ENCODE data around the gene ACKR3. TPM values are rescaled to one million over a fixed set of nuclear protein-coding genes. Genes with fewer than 3 reads are reported as not detected.

Gene ACKR3
- total RNA-seq, 6 experiments from 2014 or later, result 0.66 to 57.0 (median 4.7) TPM

DNA sequence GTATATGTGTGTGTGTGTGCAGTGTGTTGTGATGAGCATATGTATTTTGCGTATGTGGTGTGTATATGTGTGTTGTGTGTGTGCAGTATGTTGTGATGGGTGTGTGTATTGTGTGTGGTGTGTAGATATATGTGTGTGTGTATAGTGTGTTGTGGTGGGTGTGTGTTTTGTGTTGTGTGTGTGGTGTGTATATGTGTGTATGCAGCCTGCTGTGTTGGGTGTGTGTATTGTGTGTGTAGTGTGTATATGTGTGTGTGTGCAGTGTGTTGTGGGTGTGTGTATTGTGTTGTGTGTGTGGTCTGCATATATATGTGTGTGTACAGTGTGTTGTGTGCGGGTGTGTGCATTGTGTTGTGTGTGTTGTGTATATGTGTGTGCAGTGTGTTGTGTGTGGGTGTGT is 23.9 kb downstream of the ACKR3 start:
- H3K36me3 ChIP-seq, result no peaks in the 10 kb centered on the region
- intact Hi-C loops (cut with DNase I), result no loop called here
- no peaks in the 10 kb centered on the region for H3K27me3 ChIP-seq
- WGBS (ENCODE audit: insufficient coverage, low coverage, low lambda C conversion rate, missing lambda C conversion rate), result 94% methylated on average over 2 of the region's 2 CpGs
- no peak overlapping the region for H3K27ac ChIP-seq
- ATAC-seq (no peak), DNase-seq (no peak)
- no peak for TF ChIP-seq POLR2A (IDR thresholded peaks at IDR 0.05)
- TF ChIP-seq, protein P1, sequence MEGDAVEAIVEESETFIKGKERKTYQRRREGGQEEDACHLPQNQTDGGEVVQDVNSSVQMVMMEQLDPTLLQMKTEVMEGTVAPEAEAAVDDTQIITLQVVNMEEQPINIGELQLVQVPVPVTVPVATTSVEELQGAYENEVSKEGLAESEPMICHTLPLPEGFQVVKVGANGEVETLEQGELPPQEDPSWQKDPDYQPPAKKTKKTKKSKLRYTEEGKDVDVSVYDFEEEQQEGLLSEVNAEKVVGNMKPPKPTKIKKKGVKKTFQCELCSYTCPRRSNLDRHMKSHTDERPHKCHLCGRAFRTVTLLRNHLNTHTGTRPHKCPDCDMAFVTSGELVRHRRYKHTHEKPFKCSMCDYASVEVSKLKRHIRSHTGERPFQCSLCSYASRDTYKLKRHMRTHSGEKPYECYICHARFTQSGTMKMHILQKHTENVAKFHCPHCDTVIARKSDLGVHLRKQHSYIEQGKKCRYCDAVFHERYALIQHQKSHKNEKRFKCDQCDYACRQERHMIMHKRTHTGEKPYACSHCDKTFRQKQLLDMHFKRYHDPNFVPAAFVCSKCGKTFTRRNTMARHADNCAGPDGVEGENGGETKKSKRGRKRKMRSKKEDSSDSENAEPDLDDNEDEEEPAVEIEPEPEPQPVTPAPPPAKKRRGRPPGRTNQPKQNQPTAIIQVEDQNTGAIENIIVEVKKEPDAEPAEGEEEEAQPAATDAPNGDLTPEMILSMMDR (IDR thresholded peaks at IDR 0.05), result no peak
- H3K4me1 ChIP-seq, result no peaks in the 10 kb centered on the region
- H3K9me3 ChIP-seq, result peaks cover 0 to 5% (median 0%) of the 10 kb centered on the region in 4 donors
- H3K4me3 ChIP-seq, result no peak overlapping the region

DNA sequence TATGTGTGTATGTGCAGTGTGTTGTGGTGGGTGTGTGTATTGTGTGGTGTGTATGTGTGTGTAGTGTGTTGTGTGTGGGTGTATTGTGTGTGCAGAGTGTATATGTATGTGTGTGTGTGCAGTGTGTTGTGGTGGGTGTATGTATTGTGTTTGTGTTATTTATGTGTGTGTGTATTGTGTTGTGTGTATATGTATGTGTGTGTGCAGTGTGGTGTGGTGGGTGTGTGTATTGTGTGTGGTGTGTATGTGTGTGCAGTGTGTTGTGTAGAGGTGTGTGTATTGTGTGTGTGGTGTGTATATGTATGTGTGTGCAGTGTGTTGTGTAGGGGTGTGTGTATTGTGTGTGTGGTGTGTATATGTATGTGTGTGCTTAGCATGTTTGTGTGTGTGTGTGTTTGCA is 24.3 kb downstream of the ACKR3 start:
- TF ChIP-seq, protein P1 (IDR thresholded peaks at IDR 0.05), result no peak
- TF ChIP-seq POLR2A (IDR thresholded peaks at IDR 0.05), result no peak
- Histone ChIP-seq H3K27ac (no peak overlapping the region), H3K36me3 (no peaks in the 10 kb centered on the region), H3K9me3 (peaks cover 0 to 5% (median 0%) of the 10 kb centered on the region in 4 donors), H3K4me3 (no peak overlapping the region), H3K27me3 (no peaks in the 10 kb centered on the region), H3K4me1 (no peaks in the 10 kb centered on the region)
- ATAC-seq (no peak), DNase-seq (no peak)
- intact Hi-C loops (cut with DNase I), result no loop called here

DNA sequence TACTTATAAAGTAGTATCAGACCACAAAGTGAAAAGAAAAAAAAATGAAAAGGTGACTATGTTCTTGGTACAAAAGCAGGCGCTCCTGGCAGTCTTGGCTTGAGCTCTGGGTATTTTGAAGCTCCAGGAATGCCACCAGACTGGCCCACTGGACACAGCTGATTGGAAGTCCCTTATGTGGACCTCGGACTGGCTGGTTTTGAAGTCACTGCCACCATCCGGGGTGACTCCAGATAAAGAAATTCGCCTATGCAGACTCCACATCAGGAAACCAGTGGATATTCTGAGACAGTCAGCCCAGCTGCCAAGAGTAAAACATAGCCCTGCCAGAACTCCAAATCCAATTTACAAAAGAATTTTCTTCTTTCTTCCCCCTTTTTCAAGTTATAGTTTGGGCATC is 28.0 kb downstream of the ACKR3 start:
- no peak for ATAC-seq
- WGBS (ENCODE audit: insufficient coverage, low coverage, low lambda C conversion rate, missing lambda C conversion rate), result 67% methylated on average over 2 of the region's 4 CpGs
- intact Hi-C loops (cut with DNase I), result no loop called here
- DNase-seq, result no peak
- TF ChIP-seq, protein P1 (IDR thresholded peaks at IDR 0.05), result no peak
- no peak for TF ChIP-seq POLR2A (IDR thresholded peaks at IDR 0.05)
- no peaks in the 10 kb centered on the region for H3K4me1 ChIP-seq
- H3K9me3 ChIP-seq, result peaks cover 0 to 5% (median 0%) of the 10 kb centered on the region in 4 donors
- no peaks in the 10 kb centered on the region for H3K36me3 ChIP-seq
- H3K27ac ChIP-seq, result no peak overlapping the region
- H3K27me3 ChIP-seq, result no peaks in the 10 kb centered on the region
- H3K4me3 ChIP-seq, result no peak overlapping the region

DNA sequence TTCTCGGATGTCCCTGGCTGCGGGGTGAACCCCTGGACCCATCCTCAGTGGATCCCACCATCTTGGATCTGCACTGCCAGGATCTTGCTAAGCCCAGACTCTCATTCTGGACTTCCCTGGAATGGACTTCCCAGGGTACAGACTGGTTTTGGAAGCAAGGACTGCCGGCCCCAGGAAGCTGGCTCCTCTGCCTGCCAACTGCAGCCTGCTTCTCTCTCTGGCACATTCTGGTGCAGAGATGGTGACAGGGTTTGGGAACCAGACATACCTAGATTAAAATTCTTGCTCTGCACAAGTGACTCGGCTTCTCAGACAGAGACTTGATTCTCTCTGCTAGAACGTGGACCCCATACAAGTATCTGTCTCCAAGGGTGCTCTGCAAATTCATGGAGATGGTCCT is 29.4 kb downstream of the ACKR3 start:
- DNase-seq, result no peak
- 81% methylated on average over 4 of the region's 5 CpGs for WGBS (ENCODE audit: insufficient coverage, low coverage, low lambda C conversion rate, missing lambda C conversion rate)
- peaks cover 0 to 5% (median 0%) of the 10 kb centered on the region in 4 donors for H3K9me3 ChIP-seq
- no peaks in the 10 kb centered on the region for H3K27me3 ChIP-seq
- H3K4me1 ChIP-seq, result no peaks in the 10 kb centered on the region
- intact Hi-C loops (cut with DNase I), result no loop called here
- no peak for ATAC-seq
- H3K27ac ChIP-seq, result no peak overlapping the region
- no peak overlapping the region for H3K4me3 ChIP-seq
- TF ChIP-seq, protein P1 (IDR thresholded peaks at IDR 0.05), result no peak
- no peak for TF ChIP-seq POLR2A (IDR thresholded peaks at IDR 0.05)
- H3K36me3 ChIP-seq, result no peaks in the 10 kb centered on the region

DNA sequence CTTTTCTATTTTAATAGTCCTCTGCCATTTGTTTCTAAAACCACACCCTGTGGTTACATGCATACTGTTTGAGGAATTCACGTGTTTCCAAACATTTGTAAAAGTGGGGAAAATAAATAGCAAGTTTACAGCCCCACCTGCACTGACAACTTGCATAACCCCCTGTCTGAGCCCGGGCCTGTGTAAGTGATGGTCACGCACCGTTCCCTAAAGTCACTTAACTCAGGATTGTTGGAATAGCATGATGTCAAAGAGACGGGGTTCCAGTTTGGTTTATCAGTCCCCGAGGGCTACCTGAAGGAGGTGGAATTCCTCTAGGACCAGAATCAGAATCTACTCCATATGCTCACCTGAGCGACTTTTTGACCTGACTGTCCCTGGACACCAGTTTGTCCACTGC is 30.5 kb downstream of the ACKR3 start:
- Histone ChIP-seq H3K4me3 (no peak overlapping the region), H3K36me3 (no peaks in the 10 kb centered on the region), H3K27ac (no peak overlapping the region), H3K9me3 (peaks cover 0 to 3% (median 0%) of the 10 kb centered on the region in 4 donors), H3K27me3 (no peaks in the 10 kb centered on the region), H3K4me1 (no peaks in the 10 kb centered on the region)
- intact Hi-C loops (cut with DNase I), result no loop called here
- TF ChIP-seq, protein P1 (IDR thresholded peaks at IDR 0.05), result no peak
- no peak for TF ChIP-seq POLR2A (IDR thresholded peaks at IDR 0.05)
- WGBS (ENCODE audit: insufficient coverage, low coverage, low lambda C conversion rate, missing lambda C conversion rate), result 87% methylated on average over 6 of the region's 7 CpGs
- DNase-seq, result no peak
- no peak for ATAC-seq
